HG03095 (cell line): ENCODE results near the gene SLC4A1AP.

Source experiments
- ATAC-seq: cut with Tn5 transposase; IDR thresholded peaks from one replicate; pipeline ENCODE4 v1.9.1; 2021; ENCODE audit warnings: moderate library complexity; ENCODE audit not compliant: unreplicated experiment

SLC4A1AP gene

DNA sequence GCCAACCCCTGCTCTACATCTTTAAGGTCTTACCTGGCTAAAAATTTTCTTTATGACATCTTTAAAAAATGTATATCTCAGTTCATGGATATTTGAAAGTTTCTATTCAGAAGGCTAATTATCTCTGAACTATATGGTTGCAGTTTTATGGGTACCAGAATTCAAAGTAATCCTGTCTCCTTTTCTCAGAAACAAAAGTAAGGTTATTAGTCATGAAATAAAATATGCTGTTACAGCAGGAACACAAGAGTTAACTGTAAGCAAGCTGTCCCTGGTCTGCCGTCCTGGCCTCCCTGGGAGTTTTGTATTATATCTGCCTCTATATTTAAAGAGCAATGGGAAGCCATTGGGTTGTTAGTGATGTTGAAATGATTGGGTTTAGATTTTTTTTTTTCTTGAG is 34.0 kb downstream of the SLC4A1AP start:
- ATAC-seq: no peak

DNA sequence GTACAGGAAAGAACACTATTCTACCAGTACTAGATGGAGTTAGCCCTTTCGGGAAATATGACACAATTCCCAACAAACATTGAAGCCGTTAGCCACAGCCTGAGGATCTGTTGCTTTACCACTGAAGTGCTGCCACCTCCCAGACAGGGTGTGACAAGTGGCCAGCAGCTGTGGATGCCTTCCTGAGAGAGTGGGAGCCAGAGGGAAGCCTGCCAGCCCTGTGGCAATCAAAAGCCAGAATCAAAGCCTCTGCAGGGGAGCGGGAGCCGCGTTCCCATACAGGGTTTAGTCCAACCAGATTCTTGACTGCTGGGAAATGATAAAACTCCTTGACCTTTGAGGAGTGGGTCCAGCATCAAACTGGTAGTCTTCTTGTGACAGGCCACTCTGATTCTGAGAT is 38.0 kb downstream of the SLC4A1AP start:
- no peak for ATAC-seq

DNA sequence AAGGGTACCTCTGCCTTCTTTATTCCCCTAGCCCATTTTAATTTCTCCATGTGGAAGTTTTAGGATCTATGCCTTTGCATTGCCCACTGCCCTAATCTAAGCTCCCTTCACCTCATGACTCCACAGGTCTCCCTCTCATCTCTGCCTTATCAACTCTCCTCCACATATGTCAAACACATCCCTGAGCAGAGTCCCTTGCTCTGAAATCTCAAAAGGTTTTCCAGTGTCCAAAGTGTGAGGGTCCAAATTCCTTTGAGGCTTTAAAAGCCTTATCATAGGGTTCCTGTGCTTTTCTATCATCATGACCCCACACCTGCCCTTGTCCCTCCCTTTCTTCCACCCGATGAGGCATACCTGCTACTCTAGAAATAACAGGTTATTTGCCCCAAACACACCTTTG is 38.6 kb downstream of the SLC4A1AP start:
- no peak for ATAC-seq

DNA sequence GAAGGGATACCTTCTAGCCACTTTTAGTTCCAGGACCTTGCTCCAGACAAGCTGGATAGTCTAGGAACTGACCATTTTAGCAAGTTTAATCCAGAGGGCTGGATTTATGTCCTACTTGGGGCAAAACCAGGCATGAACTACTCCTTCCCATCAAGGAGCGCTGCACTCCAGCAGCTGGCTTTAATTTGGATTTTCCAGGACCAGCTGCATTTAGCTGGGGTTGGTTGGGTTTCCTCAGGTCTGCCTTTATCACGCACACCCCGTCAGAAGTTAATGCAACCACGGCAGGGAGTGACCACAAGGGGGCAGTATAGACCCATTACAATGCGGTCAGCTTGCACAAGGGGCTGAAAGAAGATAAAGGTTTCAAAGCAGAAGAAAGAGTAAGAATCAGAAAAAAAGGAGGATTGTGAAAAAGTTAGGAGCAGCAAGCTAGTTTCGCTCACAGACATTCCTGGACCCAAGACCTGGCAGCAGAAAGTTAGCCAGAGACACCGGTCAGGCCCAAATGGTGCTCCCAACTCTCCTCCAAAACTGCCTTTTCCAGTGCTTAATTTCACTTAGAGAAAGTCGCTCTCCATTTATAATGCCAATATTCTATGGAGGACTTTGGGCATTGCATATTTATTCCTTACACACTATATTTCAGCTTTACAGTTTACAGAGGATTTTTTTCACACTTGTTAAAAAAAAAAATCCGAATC is 40.1 kb downstream of the SLC4A1AP start:
- no peak for ATAC-seq

DNA sequence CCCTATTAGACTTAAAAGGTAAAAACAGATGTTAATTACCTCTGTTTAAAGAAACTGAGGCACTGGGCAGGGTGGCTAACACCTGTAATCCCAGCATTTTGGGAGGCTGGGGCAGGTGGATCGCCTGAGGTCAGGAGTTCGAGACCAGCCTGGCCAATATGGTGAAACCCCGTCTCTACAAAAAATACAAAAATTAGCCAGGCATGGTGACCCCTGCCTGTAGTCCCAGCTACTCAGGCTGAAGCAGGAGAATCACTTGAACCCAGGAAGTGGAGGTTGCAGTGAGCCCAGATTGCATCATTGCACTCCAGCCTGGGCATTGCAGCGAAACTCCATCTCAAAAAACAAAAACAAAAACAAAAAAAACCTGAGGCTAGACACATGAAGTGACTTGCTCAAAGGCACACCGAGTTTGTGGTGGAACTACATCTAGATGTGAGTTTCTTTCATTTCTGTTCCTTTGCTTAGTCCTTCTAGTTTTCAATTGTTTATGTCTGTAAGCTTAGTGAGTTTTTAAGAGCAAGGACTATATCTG is 40.7 kb downstream of the SLC4A1AP start:
- ATAC-seq: no peak

DNA sequence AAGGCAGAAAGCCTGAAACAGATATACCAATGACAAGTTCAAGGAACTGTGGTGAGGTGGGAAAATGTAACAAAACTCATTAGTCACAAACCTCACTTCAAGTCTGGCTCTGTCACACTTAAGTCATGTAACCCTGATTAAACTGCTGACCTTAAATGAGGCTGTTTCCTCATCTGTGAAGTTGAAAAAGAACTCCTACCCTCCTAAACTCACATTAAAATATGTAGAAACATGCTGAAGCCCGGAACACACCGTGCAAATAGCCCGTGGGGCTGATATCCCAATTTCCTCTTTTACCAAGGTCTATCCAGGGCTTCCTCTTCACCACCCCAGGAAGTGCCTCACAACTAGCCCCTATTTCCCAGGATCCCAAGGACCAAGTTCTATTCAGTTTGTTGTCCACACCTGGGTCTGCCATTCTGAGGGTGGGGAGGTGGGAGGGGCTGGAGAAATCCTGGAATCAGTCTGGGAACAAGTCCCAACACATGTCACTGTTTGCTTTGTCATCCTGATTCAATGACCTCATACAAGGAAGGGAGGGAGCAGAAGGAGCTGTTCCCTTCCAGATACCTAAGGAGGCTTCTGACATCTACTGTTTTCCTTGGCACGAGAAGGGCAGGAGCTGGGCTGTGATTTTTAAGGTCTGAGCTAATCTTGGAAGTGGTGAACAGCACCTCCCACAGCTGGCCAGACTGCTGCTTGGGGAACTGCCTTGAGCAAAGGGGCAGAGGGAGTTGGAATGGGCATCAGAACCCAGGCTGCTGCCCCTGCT is 42.3 kb downstream of the SLC4A1AP start:
- no peak for ATAC-seq

DNA sequence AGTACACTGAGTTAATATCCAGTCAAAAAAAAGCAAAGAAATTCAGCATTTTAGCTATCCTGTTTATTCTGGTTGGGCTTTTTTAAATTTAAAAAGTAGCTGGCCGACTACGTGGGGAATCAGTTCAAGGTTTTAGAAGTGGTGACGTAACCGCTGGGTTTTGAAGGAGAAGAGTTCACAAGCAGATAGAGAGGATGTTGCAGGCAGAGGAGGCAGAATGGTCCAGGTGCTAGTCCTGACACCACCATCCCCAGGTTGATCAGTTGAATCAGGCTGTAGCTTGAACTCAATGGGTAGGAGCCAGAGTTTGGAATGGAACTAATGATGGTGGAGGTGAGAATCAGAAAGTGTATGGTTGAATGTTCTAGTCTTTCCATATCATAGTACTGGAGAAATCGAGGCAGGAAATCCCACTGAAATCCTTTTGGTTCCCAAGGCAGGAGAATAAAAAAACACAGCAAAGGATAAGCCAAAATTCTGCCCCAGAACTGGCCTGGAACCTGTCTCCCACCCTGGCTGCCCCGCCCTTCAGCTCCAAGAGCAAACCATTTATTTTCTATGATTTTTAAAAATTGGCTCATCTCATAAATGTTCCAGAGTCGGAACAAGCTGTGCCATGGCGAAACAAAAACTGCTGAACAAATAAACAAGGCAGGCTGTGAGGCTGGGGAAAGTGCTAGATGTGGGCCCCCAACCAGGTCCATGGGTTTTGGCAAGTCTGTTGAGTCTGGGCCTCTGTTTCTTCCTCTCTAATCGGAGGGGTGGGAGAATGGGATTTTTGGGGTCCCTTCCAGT is 44.0 kb downstream of the SLC4A1AP start:
- ATAC-seq: no peak

DNA sequence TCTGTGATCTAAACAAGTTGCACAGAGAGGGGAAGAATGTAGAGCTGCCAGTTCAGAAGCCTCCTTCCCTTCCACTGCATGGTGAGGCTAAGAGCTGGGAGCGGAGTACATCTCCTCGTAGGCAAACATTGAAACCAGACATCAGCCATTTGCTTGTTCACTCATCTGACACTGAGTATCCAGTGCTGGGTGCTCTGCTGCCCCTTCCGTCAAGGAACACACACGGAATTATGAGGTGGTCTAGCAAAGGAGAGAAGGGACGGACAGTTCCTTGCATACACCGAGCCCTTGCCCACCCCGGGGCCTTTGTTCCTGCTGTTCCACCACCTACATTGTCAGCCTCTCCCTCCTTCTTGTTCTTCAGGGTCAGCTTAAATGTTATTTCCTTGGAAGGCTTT is 44.6 kb downstream of the SLC4A1AP start:
- no peak for ATAC-seq

DNA sequence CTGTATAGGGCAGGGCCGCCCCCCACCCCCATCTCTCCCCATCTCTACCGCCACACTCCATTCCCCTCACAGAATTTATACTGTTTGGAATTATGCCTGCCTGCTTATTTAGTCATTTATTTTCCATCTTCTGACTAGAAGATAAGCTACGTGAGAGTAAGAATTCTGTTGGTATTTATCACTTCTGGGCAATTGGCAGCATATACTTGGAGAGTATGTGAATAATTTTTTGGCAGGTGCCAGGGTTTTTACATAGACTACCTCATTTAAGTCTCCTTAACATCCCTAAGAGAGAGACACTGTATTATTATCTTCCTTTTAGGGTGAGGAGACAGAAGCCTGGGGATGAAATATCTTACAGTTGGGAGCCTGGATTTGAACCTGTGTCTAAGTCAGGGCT is 45.0 kb downstream of the SLC4A1AP start:
- no peak for ATAC-seq

DNA sequence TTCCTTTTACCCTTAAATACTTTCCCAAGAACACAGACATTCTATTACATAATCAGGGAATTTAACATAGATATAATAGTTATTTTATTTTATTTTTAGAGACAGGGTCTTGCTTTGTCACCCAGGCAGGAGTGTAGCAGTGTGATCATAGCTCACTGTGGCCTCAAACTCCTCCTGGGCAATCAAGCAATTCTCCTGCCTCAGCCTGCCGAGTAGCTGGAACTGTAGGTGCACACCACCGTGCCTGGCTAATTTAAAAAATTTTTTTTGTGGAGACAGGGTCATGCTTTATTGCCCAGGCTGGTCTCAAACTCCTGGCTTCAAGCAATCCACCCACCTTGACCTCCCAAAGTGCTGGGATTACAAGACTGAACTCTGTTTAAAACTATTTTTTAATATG is 45.6 kb downstream of the SLC4A1AP start:
- ATAC-seq: no peak

DNA sequence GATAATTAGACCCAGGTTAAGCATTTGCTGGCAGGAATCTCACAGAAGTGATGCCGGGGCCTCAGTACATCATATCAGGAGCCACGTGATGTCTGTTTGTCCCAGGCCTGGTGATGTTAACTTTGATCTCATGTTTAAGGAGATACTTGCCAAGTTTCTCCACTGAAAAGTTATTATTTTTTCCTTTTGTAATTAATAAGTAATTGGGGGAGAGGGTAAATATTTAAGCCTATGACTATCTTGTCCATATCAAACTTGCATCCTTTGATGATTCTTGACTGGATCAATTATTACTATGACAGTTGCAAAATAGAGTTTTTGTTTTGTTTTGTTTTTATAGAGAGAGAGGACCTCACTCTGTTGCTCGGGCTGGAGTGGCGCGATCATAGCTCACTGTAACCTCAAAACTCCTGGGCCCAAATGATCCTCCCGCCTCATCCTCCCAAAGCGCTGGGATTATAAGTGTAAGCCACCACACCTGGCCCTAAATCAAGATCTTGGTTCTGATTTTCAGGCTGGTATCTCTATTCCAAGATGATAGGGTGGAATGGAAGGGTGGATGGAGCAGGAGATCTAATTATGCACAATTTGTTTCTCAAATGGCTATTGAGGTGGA is 46.4 kb downstream of the SLC4A1AP start:
- ATAC-seq: no peak

DNA sequence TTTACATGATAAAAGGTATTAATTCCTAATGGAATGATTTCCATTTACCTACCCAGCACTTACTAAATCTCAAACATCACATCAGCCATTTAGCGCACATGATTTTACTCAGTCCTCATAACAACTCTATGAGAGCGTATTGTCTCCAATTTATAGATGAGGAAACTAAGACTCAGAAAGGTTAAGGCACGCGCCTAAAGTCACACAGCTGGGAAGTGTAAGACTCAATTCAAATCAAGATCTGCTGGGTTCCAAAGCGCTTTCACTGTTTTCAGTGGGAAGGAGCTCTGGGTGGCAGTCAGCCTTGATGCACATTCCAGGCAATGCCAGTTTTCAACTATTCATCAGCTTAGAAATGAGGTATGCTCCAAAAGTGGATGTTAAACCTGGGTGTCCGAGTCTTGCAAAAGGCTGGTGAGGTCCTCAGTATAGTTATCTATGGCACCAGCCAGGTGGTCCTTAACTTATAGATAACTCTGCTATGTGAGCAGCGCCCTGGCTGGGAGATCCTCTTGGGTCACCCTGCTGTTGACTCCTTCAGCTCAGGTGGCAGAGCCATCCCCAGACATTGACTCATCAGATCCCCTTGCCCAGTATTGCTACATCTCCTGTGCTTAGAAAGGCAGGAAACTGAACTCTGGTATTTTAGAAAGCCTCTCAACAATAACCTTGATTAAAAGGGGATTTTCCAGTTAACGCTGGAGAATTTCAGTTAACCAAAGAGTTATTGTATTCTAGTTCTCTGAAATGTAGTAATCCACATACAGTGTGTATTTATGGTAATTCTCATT is 47.1 kb downstream of the SLC4A1AP start:
- no peak for ATAC-seq

DNA sequence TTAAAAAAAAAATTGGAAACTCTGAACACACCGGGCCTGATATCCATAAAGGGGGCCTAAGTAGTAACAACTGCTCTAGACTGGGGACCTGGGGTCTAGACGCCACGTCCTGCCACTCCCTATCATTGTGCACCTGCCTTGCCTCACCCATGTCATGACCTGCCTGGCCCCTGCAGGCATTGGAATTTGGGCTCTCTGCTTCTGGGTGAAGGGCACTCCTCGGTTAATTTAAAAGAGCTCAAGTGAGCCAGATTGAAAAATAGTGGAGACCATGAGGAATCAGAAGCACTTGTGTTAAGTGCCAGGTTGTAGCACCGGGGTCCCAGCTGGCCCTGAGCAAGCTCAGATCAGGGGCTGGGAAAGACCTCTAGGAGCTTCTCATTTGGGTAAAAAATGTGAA is 48.1 kb downstream of the SLC4A1AP start:
- no peak for ATAC-seq

DNA sequence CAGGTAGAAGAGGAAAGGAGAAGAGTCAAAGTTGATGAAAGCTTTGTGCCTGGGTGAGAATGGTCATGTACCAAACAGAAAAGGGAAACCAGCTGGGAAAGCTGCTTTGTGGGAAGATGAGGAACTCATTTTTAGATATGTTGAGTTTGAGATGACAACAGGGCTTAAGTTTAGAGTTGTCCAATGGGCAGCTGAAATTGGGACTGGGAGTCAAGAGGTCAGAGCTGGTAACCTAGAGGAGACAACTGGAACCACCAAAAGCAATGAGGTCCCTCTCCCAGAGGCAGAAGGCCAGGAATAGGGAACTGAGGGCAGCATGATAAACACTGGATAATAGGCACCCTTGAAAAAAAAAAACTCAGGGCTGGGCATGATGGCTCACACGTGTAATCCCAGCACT is 48.8 kb downstream of the SLC4A1AP start:
- ATAC-seq: no peak

DNA sequence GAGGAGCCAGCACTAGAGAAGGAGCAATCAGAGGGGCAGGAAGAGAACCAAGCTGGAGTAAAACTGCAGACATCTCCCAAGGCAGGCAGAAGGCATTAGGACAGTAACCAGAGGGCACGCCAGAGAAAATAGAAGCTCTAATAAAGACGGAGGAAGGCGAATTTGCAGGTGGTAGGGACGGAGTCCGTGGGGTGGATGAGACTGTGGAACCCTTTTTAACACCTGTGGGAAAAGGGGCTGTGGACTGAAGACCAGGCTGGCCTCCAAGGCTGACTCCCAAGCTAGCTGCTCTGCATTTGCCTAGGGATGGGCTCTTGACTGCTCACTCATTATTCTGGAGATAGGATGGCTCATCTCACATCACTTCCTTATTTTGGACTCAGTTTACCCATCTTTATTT is 49.5 kb downstream of the SLC4A1AP start:
- no peak for ATAC-seq

DNA sequence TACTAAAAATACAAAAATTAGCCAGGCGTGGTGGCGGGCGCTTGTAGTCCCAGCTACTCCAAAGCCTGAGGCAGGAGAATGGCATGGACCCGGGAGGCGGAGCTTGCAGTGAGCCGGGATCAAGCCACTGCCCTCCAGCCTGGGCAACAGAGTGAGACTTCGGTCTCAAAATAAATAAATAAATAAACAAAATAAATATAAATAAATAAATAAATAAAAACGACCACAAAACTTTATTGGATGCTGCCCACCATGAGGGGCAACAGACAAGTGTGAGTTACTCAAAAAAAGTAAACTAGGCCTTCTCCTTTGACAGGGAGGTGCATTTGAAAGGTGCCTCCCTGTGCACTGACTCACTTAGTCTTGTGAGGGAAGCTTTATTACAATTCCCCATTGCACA is 50.4 kb downstream of the SLC4A1AP start:
- no peak for ATAC-seq

DNA sequence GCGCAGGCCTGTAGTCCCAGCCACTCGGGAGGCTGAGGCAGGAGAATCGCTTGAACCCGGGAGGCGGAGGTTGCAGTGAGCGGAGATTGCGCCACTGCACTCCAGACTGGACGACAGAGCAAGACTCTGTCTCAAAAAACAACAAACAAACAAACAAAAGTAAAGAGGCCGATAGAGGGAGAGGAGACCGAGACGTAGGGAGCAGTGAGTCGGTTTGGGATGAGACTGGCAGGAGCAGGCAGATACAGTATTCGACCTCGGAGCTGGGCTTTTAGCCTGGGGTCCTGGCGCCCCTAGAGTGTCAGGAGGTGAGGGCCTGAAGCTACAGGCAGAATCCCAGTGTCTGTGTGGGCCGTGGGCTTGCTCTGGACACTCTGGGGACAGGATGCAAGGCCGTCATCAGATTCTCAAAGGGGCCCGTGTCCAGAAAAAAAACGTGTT is 51.2 kb downstream of the SLC4A1AP start:
- ATAC-seq: no peak

DNA sequence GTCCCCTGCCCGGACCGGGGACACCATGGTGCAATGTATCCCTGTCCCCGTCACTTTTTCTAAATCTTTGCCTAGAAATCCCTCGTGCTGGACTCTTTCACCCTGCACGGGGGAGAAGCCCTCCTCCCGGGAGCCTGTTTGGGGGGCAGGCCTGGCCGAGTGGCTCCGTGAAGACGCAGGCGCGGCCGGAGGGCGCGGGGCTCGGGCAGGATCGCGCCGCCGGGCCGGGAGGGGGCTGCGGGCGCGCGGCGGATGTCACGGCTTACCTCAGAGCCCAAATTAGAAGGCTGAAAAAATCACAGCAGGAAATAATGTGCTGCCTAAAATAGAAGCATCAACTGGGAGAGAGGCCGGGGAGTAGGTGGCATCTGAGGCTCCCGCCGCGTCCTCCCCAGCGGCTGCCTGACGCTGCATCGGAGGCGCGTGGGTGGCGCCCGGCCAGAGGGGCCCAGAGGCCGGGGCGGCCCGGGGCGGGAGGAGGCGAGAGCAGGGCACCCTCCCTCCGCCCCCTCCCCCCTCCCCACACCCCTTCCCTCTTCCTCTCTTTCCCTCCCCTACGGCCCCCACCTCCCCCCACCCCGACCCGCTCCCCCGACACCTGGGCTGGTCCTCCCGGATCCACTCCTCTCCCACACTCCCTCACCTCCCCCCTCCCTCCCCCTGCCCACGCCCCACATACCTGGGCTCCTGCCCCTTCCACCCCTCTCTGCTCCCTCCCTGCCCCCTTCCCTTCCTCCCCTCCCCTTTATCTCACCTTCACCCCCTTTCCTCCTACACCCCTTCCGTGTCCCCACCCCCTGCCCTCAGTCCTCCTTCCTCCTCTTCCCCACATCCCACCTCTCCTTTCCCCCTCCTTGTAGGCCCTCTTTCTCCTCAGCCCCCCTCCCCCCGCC is 51.9 kb downstream of the SLC4A1AP start:
- no peak for ATAC-seq
